Psoas muscle (tissue), 8 donors: ENCODE measurements around the gene TBC1D30. TPM values are rescaled to one million over a fixed set of nuclear protein-coding genes. Genes with fewer than 3 reads are reported as not detected.

Source experiments
- ATAC-seq, 4 donors: fragments of 200-7000 bp; cut with Tn5 transposase; one replicate each; pipeline ENCODE4 v1.9.1; 2020; ENCODE audit warnings: moderate library complexity in 3 of 4, mild to moderate bottlenecking in 2 of 4
- DNase-seq, 2 donors: peaks; one replicate each; pipeline ENCODE4 v3.0.0-alpha.2; 2020
- H3K27ac ChIP-seq: fragments of 200-600 bp; one replicate; pipeline ENCODE4 v1.8.0; 2022
- H3K27me3 ChIP-seq, 3 donors: fragments of 200-600 bp in 1 of 3; one replicate each; pipeline versions ENCODE4 v1.6.1 to v1.8.0; 2013 to 2022; ENCODE audit warnings: low read length in 2 of 3, mild to moderate bottlenecking in 2 of 3, moderate library complexity in 1 of 3; ENCODE audit not compliant: insufficient read depth in 3 of 3
- H3K36me3 ChIP-seq, 2 donors: fragments of 200-600 bp in 1 of 2; one replicate each; pipeline versions ENCODE4 v1.6.1 to v1.8.0; 2013 to 2022; ENCODE audit warnings: low read depth in 1 of 2, mild to moderate bottlenecking in 1 of 2, moderate library complexity in 1 of 2; ENCODE audit not compliant: insufficient read depth in 1 of 2
- H3K4me1 ChIP-seq: fragments of 200-600 bp; one replicate; pipeline ENCODE4 v1.8.0; 2022
- H3K4me3 ChIP-seq: fragments of 200-600 bp; one replicate; pipeline ENCODE4 v1.8.0; 2022; ENCODE audit warnings: mild to moderate bottlenecking
- H3K9me3 ChIP-seq: fragments of 200-600 bp; one replicate; pipeline ENCODE4 v1.8.0; 2022
- CTCF ChIP-seq: fragments of 200-600 bp; IDR thresholded peaks from one replicate; pipeline ENCODE4 v1.8.0; 2022; ENCODE audit warnings: antibody characterized with exemption
- WGBS, 3 donors: extraction: QIAGEN DNeasy Blood & Tissue Kit; methylation state at CpG; one replicate each; pipeline versions ENCODE4 v1.1.6 to v1.1.7; 2013; 5-methylcytosine and 5-hydroxymethylcytosine counted together
- intact Hi-C, 2 donors: fragments of 100-400 bp; cut with DNase I; formaldehyde crosslinking; loops; one replicate each; pipeline versions ENCODE4 v1.11.0 to v1.14.2; 2022
- polyA plus RNA-seq, 3 donors: library from polyadenylated mRNA; stranded (reverse); fragments of 200-250 nt; gene quantifications; one replicate each; pipeline ENCODE4 v1.2.3, GENCODE V29; 2013
- total RNA-seq, 4 donors: library from RNA; stranded (reverse); fragmentation: NEBNext Ultra II Directional in 2 of 4; extraction: Animal tissue kit (Norgen Biotek cat#: 25700) in 2 of 4; gene quantifications; one replicate each; pipeline versions ENCODE4 v1.2.1 to v1.2.4, GENCODE V29; 2021 to 2023
- donor health status: healthy with polysubstance abuse.
- donor health status: DM: no; HTN: no; CAD: no; lungs with moderate emphysema.
- donor health status: Bipolar disorder and iron deficiency.
- donor health status: healthy.
- donor health status: DM: yes; HTN: yes; CAD: no.
- donor health status: DM: no; HTN: no; CAD: no.
- donor health status: DM: no; HTN: no; CAD: no.
- donor health status: DM: yes; HTN: yes; CAD: no.

The TBC1D30 gene
- total and polyA plus RNA-seq, 7 donors = 0.09 to 1.0 (median 0.49) TPM

DNA sequence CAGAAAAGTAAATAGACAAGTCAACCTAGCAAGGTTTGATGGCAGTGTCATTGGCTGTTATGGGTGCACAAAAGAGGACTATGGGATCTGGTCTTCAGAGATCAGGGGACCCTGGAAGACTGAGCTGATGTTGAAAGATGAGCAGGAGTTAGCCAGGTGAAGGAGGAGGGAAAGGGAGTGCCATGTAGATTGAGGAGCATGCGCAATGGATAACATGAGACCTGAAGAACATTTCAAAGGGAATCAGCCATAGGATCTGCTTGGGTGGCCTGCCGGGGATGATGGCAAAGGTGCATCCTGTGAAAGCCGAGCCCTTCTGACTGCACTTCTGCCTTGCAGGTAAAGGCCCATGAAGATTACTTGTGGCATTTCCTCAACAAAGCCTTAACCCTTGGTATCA is 90.8 kb downstream of the TBC1D30 start:
- no peaks in the 10 kb centered on the region for H3K9me3 ChIP-seq
- ATAC-seq (no peak), DNase-seq (no peak)
- WGBS, 3 donors = 87 to 98% (median 91%) methylated on average over 3 of the region's 3 CpGs
- no peak overlapping the region for H3K27ac ChIP-seq
- H3K4me1 ChIP-seq = no peaks in the 10 kb centered on the region
- intact Hi-C loops = no loop called here
- no peaks in the 10 kb centered on the region for H3K36me3 ChIP-seq
- peaks cover 0 to 11% (median 0%) of the 10 kb centered on the region in 3 donors for H3K27me3 ChIP-seq
- H3K4me3 ChIP-seq = no peak overlapping the region
- no peak for TF ChIP-seq CTCF

DNA sequence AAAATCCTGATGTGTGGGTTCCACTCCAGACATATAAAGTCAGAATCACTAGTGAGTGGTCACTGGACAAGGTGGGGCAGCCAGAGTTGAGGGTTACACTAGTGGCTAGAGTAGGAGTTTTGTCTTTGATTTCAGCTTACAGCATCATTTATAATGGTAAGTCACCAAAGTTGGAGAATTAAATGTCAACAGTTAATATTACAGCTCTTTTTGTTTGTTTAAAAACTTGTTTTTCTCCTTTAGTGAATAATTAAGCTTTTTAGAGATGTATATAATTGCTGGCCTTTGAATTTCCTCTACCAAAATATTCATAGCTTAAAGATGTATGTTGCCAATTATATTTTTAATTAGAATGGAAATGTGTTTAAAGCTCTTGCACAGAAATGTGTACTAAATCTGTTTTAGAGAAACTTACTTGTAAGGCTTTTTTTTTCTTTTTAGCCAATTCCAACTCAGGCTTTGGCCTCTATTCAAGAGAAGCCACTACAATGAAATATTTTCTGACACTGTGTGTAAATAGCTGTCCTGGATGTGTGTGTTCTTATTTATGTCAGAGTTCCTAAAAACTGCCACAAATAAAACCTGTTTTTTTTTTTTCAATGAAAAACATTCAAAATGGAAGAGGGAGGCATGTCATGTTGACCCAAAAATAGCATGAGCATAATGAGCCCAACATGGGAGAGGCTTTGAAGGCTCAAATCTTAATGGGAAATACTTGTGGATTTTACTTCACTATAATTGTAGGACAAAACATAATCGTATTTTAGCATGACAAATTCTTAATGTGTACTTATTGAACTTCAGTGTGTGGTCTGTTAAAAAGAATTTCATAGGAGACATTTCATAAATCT is 92.2 kb downstream of the TBC1D30 start:
- 51 to 65% (median 56%) methylated on average over 1 of the region's 1 CpG for WGBS, 3 donors
- Histone ChIP-seq H3K27ac (no peak overlapping the region), H3K4me3 (no peak overlapping the region), H3K4me1 (no peaks in the 10 kb centered on the region), H3K36me3 (no peaks in the 10 kb centered on the region), H3K9me3 (no peaks in the 10 kb centered on the region), H3K27me3 (peaks cover 0 to 11% (median 0%) of the 10 kb centered on the region in 3 donors)
- DNase-seq (no peak), ATAC-seq (no peak)
- intact Hi-C loops = no loop called here
- TF ChIP-seq CTCF = no peak

- no peak for TF ChIP-seq CTCF
- intact Hi-C loops = no loop called here
- H3K9me3 ChIP-seq = no peaks in the 10 kb centered on the region
- no peaks in the 10 kb centered on the region for H3K36me3 ChIP-seq
- no peak overlapping the region for H3K4me3 ChIP-seq
- H3K27ac ChIP-seq = no peak overlapping the region
- DNase-seq (no peak), ATAC-seq (no peak)
- peaks cover 0 to 11% (median 0%) of the 10 kb centered on the region in 3 donors for H3K27me3 ChIP-seq
- WGBS, 3 donors = 47 to 61% (median 51%) methylated on average over 2 of the region's 2 CpGs
- H3K4me1 ChIP-seq = no peaks in the 10 kb centered on the region
Measured at GRCh38 chr12:64918344-64918743, 93.9 kb downstream of the TBC1D30 start.

- Histone ChIP-seq H3K36me3 (no peaks in the 10 kb centered on the region), H3K9me3 (no peaks in the 10 kb centered on the region), H3K4me1 (no peaks in the 10 kb centered on the region), H3K4me3 (no peak overlapping the region), H3K27me3 (peaks cover 0 to 11% (median 0%) of the 10 kb centered on the region in 3 donors), H3K27ac (no peak overlapping the region)
- intact Hi-C loops = no loop called here
- ATAC-seq (no peak), DNase-seq (no peak)
- no peak for TF ChIP-seq CTCF
- WGBS, 3 donors = 53 to 63% (median 59%) methylated on average over 2 of the region's 2 CpGs
Measured at GRCh38 chr12:64918801-64919200, 94.4 kb downstream of the TBC1D30 start.
